Measurements from ENCODE around the gene THEM4.
"Not testable (repeated sequence)": the region's sequence is repeated elsewhere in the genome, so short reads cannot be mapped to it uniquely, and the experiment has no call there.

THEM4 gene

GRCh38 chr1:151935154-151935553, 25.8 kb upstream of the THEM4 start:
- no peak for DNase-seq (ENCODE audit: extremely low read depth in 1 of 2, low read depth in 1 of 2)

GRCh38 chr1:151934048-151934493, 24.8 kb upstream of the THEM4 start:
- DNase-seq (ENCODE audit: extremely low read depth in 1 of 2, low read depth in 1 of 2), result no peak

- DNase-seq (ENCODE audit: extremely low read depth in 1 of 2, low read depth in 1 of 2), result no peak
Observed at GRCh38 chr1:151924691-151925587, 15.6 kb upstream of the THEM4 start.

DNA sequence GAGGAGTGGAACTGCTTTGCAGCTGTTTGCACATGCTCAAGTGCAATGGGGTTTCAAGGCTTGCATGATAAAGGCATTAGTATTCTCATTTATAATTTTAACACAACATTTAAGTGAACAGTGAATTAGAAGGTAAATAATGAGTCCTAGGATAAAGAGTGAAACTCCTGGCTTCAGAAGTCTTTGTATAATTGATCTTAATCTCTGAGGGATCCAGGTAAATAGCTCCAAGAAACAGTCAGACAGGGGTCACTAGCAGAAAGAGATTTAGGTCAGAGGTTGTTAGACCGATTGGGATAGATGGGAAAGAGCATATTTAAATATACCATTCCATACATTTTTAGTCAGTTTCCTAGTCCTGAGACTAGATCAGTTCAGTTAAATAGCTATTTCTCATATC, 14.1 kb upstream of the THEM4 start:
- DNase-seq (ENCODE audit: extremely low read depth in 1 of 2, low read depth in 1 of 2), result no peak

- no peak for DNase-seq (ENCODE audit: extremely low read depth in 1 of 2, low read depth in 1 of 2)
Observed at GRCh38 chr1:151920149-151920548, 10.8 kb upstream of the THEM4 start.

GRCh38 chr1:151918819-151919610, 9.7 kb upstream of the THEM4 start:
- no peak for DNase-seq (ENCODE audit: extremely low read depth in 1 of 2, low read depth in 1 of 2)

DNA sequence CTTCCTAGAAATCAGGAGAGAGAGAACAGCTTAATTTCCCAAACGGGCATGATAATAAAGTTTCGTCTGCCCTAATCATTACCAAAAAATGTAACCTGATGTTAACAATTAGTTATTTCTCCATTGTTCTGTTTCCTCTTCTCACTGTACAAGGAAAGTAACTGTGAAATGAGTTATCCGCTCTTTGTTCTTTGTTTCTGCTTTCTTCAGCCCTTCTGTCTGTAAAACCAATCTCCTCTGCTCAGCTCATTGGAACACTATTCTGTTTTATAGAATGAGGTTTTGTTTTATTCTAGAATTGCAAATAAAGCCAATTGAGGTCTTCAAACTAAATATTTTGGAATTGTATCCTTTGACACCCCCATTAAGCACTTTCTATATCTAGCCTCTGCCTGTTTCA, 8.8 kb upstream of the THEM4 start:
- DNase-seq (ENCODE audit: extremely low read depth in 1 of 2, low read depth in 1 of 2), result no peak

GRCh38 chr1:151916726-151917370, 7.5 kb upstream of the THEM4 start:
- DNase-seq (ENCODE audit: extremely low read depth in 1 of 2, low read depth in 1 of 2), result no peak

- no peak for DNase-seq (ENCODE audit: extremely low read depth in 1 of 2, low read depth in 1 of 2)
Observed at GRCh38 chr1:151915061-151915686, 5.9 kb upstream of the THEM4 start.

GRCh38 chr1:151914076-151914475, 4.8 kb upstream of the THEM4 start:
- no peak for DNase-seq (ENCODE audit: extremely low read depth in 1 of 2, low read depth in 1 of 2)

DNA sequence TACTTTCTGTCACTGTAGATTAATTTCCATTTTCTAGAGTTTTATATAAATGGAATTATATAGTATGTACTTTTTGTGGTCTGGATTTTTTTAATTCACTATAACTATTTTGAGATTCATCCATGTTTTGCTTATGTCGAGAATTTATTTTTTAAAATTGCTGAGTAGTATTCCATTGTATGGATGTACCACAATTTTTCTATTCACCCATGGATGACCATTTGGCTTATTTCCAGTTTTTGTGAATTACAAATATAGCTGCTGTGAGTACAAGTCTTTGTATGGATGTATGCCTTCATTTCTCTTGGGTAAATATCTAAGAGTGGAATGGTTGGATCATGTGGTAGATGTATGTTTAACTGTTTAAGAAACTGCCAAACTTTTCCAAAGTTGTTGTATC, 3.7 kb upstream of the THEM4 start:
- DNase-seq (ENCODE audit: extremely low read depth in 1 of 2, low read depth in 1 of 2), result no peak

GRCh38 chr1:151908228-151908691, 1.1 kb downstream of the THEM4 start:
- DNase-seq (ENCODE audit: extremely low read depth in 1 of 2, low read depth in 1 of 2), result no peak

- DNase-seq (ENCODE audit: extremely low read depth in 1 of 2, low read depth in 1 of 2), result no peak
Observed at GRCh38 chr1:151907363-151908139, 1.8 kb downstream of the THEM4 start.

- not testable (repeated sequence) for DNase-seq (ENCODE audit: extremely low read depth in 1 of 2, low read depth in 1 of 2)
Observed at GRCh38 chr1:151906324-151906645, 3.0 kb downstream of the THEM4 start.

GRCh38 chr1:151905443-151906323, 3.6 kb downstream of the THEM4 start:
- DNase-seq (ENCODE audit: extremely low read depth in 1 of 2, low read depth in 1 of 2), result not testable (repeated sequence)

DNA sequence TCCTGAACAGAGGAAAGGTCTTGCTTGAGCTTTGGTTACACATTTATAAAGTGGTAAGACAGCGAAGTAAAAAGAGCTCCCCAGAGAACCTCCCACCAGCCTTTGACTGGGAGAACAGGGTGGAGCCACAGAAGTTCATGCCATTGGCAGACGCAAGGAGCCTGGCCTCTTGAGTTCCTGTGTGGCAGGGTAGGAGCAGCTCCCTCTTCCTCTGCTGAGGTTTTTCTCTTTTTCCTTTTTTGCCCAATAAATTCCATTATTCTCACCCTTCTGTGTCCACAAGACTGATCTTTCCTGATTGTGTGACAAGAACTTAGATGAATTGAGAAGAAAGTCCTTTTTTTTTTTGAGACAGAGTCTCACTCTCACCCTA, 4.3 kb downstream of the THEM4 start:
- peak in 1 of 2 donors; percentile 36 for DNase-seq (ENCODE audit: extremely low read depth in 1 of 2, low read depth in 1 of 2)

- DNase-seq (ENCODE audit: extremely low read depth in 1 of 2, low read depth in 1 of 2), result no peak
Observed at GRCh38 chr1:151902858-151903257, 6.5 kb downstream of the THEM4 start.

- DNase-seq (ENCODE audit: extremely low read depth in 1 of 2, low read depth in 1 of 2), result not testable (repeated sequence)
Observed at GRCh38 chr1:151900804-151901203, 8.5 kb downstream of the THEM4 start.

DNA sequence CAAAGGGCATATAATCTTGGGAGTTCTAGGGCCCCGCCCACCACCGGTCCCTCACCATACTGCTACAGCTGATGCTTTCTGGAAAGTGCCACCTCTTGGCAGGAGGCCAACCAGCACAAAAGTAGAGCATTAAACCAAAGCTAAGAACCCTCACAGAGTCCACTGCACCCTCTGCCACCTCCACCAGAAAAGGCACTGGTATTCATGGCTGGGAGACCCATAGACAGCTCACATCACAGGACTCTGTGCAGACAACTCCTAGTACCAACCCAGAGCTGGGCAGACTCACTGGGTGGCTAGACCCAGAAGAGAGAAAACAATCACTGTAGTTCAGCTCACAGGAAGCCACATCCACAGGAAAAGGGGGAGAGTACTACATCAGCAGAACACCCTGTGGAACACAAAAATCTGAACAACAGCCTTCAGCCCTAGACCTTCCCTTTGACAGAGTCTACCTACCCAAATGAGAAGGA, 10.8 kb downstream of the THEM4 start:
- DNase-seq (ENCODE audit: extremely low read depth in 1 of 2, low read depth in 1 of 2), result peak in 1 of 2 donors; percentile 26

Measured in activated CD8-positive, alpha-beta memory T cell treated with anti-CD3 and anti-CD28 coated beads for 1 hour (primary cell).